K562 (cell line): Measurements from ENCODE around the gene PIP5K1B. TPM values are rescaled to one million over a fixed set of nuclear protein-coding genes. Genes with fewer than 3 reads are reported as not detected.
A peak's percentile ranks its signal among the peaks of the same experiment; 100 is the strongest.

ENCODE experiments used
- CBFA2T3 ChIP-seq: fragments of 450-650 bp; IDR thresholded peaks from 2 replicates; pipeline ENCODE4 v1.6.1; 2017
- CSDE1 ChIP-seq, 2 experiments: fragments of 450-650 bp; IDR thresholded peaks; 2 replicates each; pipeline ENCODE4 v1.6.1; 2016; ENCODE audit warnings: mild to moderate bottlenecking in 1 of 2
- CXXC5 ChIP-seq: fragments of 250-450 bp; sonication (Bioruptor Pico); IDR thresholded peaks from 2 replicates; pipeline ENCODE4 v1.8.0; 2022; ENCODE audit warnings: inconsistent platforms, mild to moderate bottlenecking, moderate library complexity
- FOS ChIP-seq: IDR thresholded peaks from 3 replicates; pipeline ENCODE4 v1.6.1; 2011; ENCODE audit not compliant: insufficient read length; ENCODE audit errors: extremely low read depth
- HLTF ChIP-seq: fragments of 450-650 bp; IDR thresholded peaks from 2 replicates; pipeline ENCODE4 v1.6.1; 2016
- KAT8 ChIP-seq: fragments of 450-650 bp; IDR thresholded peaks from 2 replicates; pipeline ENCODE4 v1.6.1; 2016; ENCODE audit warnings: low read depth, mild to moderate bottlenecking
- POLR2A ChIP-seq: fragments of 450-650 bp; conservative IDR thresholded peaks from 2 replicates; pipeline ENCODE4 v1.6.1; 2016
- SMARCA4 ChIP-seq: fragments of 450-650 bp; IDR thresholded peaks from 2 replicates; pipeline ENCODE4 v1.6.1; 2016
- SMARCE1 ChIP-seq: fragments of 450-650 bp; IDR thresholded peaks from 2 replicates; pipeline ENCODE4 v1.7.1; 2016; ENCODE audit warnings: mild to moderate bottlenecking
- SRF ChIP-seq, 2 experiments: fragments of 250-450, 450-650 bp in 1 of 2; sonication (Bioruptor Pico) in 1 of 2; sonication (generic) in 1 of 2; formaldehyde crosslinking; IDR thresholded peaks; 2 replicates each; pipeline versions ENCODE4 v1.5.0 to v1.5.1; 2020 to 2022; ENCODE audit warnings: mild to moderate bottlenecking in 1 of 2, missing genetic modification reagents in 1 of 2
- SRSF1 ChIP-seq: fragments of 200-400 bp; formaldehyde crosslinking; IDR thresholded peaks from 2 replicates; pipeline ENCODE4 v1.6.1; 2017; ENCODE audit warnings: mild to moderate bottlenecking, low read depth, low read length, moderate library complexity
- XRCC4 ChIP-seq: IDR thresholded peaks from one replicate; pipeline ENCODE4 v1.6.1; 2011; ENCODE audit not compliant: insufficient read depth, insufficient read length; ENCODE audit errors: extremely low read depth
- ZBTB8A ChIP-seq: fragments of 450-650 bp; IDR thresholded peaks from 2 replicates; pipeline ENCODE4 v1.6.1; 2018; ENCODE audit warnings: mild to moderate bottlenecking, moderate library complexity; ENCODE audit not compliant: partially characterized antibody
- ZFP36 ChIP-seq: fragments of 150-350 bp; IDR thresholded peaks from 2 replicates; pipeline ENCODE4 v1.6.1; 2018; ENCODE audit warnings: low read length, low read depth; ENCODE audit not compliant: partially characterized antibody
- ZKSCAN8 ChIP-seq: fragments of 200-800 bp; sonication (Bioruptor generic); IDR thresholded peaks from 2 replicates; pipeline ENCODE4 v1.6.1; 2016; ENCODE audit warnings: missing genetic modification characterization, missing compliant biosample characterization
- ZNF121 ChIP-seq: sonication (generic); formaldehyde crosslinking; conservative IDR thresholded peaks from 2 replicates; pipeline ENCODE4 v1.8.0; 2022; ENCODE audit warnings: missing genetic modification reagents
- polyA plus RNA-seq, 8 experiments: library from polyadenylated mRNA; depleted of rRNA in 4 of 8; stranded (reverse) in 5 of 8; unstranded in 3 of 8; fragments of >200 nt; fragmentation: Nextera tagmentation in 2 of 8; fragmentation: Illumina TruSeq in 1 of 8; extraction: Ambion mirVana in 2 of 8; extraction: Trizol in 1 of 8; gene quantifications; 2 replicates each; pipeline versions ENCODE4 v1.2.1 to v1.2.3, GENCODE V29; 2011 to 2014; ENCODE audit warnings: inconsistent platforms in 1 of 8, missing spikeins in 1 of 8
- total RNA-seq, 7 experiments: library from RNA; depleted of rRNA in 6 of 7; stranded (reverse); fragments of >200 nt in 6 of 7; fragmentation: Illumina TruSeq in 2 of 7; extraction: Trizol in 2 of 7; gene quantifications; 2 replicates each; pipeline versions ENCODE4 v1.2.1 to v1.2.3, GENCODE V29; 2011 to 2021; ENCODE audit warnings: low replicate concordance in 1 of 7
- TF ChIP-seq, protein P1 (sequence below), 2 experiments: fragments of 450-650 bp; IDR thresholded peaks; 2 replicates each; pipeline ENCODE4 v1.6.1; 2018; ENCODE audit warnings: mild to moderate bottlenecking in 2 of 2, low read depth in 1 of 2; ENCODE audit not compliant: partially characterized antibody in 2 of 2
- TF ChIP-seq, protein P2 (sequence below): fragments of 450-650 bp; IDR thresholded peaks from 2 replicates; pipeline ENCODE4 v1.6.1; 2016
- TF ChIP-seq, protein P3 (sequence below): sonication (generic); formaldehyde crosslinking; IDR thresholded peaks from 2 replicates; pipeline ENCODE4 v1.8.0; 2022; ENCODE audit warnings: mild to moderate bottlenecking, missing genetic modification reagents
- TF ChIP-seq, protein P4 (sequence below): sonication (generic); formaldehyde crosslinking; IDR thresholded peaks from 2 replicates; pipeline ENCODE4 v1.8.1; 2022; ENCODE audit warnings: missing genetic modification reagents

PIP5K1B gene
- total and polyA plus RNA-seq, 9 of the 15 experiments (the other 6 are each of a cell fraction or from before 2014, with no cell fraction given), result 3.1 to 12.9 (median 7.4) TPM

DNA sequence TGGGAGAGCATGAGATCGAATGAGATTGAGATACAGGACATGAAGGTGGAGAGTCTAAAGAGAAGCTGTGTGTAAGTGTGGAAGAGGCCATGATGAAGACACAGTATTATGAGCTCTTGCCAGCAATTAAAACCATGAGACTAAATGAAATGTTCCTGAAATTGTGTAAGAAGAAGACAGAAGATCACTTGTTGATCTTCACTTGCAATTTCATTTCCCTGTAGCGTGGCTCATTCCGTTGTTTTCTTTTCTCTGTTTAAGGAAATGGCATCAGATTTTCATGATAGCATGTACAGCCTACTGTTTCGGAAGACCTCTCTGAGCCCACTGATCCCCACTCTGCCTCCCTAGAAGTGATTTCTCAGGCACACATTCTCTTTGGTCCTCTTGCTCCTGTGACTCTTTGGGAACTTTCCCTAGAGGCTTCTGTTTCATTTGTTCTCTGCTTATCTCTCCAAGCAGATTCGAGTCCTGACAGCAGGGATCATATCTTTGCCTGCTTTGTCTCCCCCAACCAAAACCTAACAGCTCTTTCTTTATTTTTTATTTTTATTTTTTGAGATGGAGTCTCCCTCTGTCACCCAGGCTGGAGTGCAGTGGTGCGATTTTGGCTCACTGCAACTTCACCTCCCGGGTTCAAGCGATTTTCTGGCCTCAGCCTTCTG is 16.8 kb downstream of the PIP5K1B start (continued):
- TF ChIP-seq, protein P1, sequence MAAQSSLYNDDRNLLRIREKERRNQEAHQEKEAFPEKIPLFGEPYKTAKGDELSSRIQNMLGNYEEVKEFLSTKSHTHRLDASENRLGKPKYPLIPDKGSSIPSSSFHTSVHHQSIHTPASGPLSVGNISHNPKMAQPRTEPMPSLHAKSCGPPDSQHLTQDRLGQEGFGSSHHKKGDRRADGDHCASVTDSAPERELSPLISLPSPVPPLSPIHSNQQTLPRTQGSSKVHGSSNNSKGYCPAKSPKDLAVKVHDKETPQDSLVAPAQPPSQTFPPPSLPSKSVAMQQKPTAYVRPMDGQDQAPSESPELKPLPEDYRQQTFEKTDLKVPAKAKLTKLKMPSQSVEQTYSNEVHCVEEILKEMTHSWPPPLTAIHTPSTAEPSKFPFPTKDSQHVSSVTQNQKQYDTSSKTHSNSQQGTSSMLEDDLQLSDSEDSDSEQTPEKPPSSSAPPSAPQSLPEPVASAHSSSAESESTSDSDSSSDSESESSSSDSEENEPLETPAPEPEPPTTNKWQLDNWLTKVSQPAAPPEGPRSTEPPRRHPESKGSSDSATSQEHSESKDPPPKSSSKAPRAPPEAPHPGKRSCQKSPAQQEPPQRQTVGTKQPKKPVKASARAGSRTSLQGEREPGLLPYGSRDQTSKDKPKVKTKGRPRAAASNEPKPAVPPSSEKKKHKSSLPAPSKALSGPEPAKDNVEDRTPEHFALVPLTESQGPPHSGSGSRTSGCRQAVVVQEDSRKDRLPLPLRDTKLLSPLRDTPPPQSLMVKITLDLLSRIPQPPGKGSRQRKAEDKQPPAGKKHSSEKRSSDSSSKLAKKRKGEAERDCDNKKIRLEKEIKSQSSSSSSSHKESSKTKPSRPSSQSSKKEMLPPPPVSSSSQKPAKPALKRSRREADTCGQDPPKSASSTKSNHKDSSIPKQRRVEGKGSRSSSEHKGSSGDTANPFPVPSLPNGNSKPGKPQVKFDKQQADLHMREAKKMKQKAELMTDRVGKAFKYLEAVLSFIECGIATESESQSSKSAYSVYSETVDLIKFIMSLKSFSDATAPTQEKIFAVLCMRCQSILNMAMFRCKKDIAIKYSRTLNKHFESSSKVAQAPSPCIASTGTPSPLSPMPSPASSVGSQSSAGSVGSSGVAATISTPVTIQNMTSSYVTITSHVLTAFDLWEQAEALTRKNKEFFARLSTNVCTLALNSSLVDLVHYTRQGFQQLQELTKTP (IDR thresholded peaks at IDR 0.05; ENCODE audit: low read depth in 1 of 2, partially characterized antibody in 2 of 2), result no peak
- TF ChIP-seq HLTF (no peak), CXXC5 (CRISPR knock-in tag) (0 out of 2 replicates have a peak, but pooled peaks have one; percentile 25), ZNF121 (CRISPR knock-in tag) (no peak), SRF (CRISPR knock-in tag; IDR thresholded peaks at IDR 0.05) (no peak), ZBTB8A (no peak), SRSF1 (no peak), ZFP36 (no peak), CBFA2T3 (peak; percentile 64), FOS (no peak), CSDE1 (IDR thresholded peaks at IDR 0.05) (no peak), POLR2A (no peak), SMARCA4 (peak; percentile 31; the same call in 1 of the 2 replicates), KAT8 (no peak), SMARCE1 (0 out of 2 replicates have a peak, but pooled peaks have one; percentile 31), XRCC4 (no peak), ZKSCAN8 (CRISPR knock-in tag) (no peak)
- TF ChIP-seq, protein P2, sequence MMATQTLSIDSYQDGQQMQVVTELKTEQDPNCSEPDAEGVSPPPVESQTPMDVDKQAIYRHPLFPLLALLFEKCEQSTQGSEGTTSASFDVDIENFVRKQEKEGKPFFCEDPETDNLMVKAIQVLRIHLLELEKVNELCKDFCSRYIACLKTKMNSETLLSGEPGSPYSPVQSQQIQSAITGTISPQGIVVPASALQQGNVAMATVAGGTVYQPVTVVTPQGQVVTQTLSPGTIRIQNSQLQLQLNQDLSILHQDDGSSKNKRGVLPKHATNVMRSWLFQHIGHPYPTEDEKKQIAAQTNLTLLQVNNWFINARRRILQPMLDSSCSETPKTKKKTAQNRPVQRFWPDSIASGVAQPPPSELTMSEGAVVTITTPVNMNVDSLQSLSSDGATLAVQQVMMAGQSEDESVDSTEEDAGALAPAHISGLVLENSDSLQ, result peak; percentile 12; the same call in 1 of the 2 replicates
- TF ChIP-seq, protein P3, sequence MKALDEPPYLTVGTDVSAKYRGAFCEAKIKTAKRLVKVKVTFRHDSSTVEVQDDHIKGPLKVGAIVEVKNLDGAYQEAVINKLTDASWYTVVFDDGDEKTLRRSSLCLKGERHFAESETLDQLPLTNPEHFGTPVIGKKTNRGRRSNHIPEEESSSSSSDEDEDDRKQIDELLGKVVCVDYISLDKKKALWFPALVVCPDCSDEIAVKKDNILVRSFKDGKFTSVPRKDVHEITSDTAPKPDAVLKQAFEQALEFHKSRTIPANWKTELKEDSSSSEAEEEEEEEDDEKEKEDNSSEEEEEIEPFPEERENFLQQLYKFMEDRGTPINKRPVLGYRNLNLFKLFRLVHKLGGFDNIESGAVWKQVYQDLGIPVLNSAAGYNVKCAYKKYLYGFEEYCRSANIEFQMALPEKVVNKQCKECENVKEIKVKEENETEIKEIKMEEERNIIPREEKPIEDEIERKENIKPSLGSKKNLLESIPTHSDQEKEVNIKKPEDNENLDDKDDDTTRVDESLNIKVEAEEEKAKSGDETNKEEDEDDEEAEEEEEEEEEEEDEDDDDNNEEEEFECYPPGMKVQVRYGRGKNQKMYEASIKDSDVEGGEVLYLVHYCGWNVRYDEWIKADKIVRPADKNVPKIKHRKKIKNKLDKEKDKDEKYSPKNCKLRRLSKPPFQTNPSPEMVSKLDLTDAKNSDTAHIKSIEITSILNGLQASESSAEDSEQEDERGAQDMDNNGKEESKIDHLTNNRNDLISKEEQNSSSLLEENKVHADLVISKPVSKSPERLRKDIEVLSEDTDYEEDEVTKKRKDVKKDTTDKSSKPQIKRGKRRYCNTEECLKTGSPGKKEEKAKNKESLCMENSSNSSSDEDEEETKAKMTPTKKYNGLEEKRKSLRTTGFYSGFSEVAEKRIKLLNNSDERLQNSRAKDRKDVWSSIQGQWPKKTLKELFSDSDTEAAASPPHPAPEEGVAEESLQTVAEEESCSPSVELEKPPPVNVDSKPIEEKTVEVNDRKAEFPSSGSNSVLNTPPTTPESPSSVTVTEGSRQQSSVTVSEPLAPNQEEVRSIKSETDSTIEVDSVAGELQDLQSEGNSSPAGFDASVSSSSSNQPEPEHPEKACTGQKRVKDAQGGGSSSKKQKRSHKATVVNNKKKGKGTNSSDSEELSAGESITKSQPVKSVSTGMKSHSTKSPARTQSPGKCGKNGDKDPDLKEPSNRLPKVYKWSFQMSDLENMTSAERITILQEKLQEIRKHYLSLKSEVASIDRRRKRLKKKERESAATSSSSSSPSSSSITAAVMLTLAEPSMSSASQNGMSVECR (CRISPR knock-in tag), result no peak
- TF ChIP-seq, protein P4, sequence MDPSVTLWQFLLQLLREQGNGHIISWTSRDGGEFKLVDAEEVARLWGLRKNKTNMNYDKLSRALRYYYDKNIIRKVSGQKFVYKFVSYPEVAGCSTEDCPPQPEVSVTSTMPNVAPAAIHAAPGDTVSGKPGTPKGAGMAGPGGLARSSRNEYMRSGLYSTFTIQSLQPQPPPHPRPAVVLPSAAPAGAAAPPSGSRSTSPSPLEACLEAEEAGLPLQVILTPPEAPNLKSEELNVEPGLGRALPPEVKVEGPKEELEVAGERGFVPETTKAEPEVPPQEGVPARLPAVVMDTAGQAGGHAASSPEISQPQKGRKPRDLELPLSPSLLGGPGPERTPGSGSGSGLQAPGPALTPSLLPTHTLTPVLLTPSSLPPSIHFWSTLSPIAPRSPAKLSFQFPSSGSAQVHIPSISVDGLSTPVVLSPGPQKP (CRISPR knock-in tag), result no peak
